ENCODE results near the gene HLF.
"Not testable (repeated sequence)": the region's sequence is repeated elsewhere in the genome, so short reads cannot be mapped to it uniquely, and the experiment has no call there.

Gene HLF

DNA sequence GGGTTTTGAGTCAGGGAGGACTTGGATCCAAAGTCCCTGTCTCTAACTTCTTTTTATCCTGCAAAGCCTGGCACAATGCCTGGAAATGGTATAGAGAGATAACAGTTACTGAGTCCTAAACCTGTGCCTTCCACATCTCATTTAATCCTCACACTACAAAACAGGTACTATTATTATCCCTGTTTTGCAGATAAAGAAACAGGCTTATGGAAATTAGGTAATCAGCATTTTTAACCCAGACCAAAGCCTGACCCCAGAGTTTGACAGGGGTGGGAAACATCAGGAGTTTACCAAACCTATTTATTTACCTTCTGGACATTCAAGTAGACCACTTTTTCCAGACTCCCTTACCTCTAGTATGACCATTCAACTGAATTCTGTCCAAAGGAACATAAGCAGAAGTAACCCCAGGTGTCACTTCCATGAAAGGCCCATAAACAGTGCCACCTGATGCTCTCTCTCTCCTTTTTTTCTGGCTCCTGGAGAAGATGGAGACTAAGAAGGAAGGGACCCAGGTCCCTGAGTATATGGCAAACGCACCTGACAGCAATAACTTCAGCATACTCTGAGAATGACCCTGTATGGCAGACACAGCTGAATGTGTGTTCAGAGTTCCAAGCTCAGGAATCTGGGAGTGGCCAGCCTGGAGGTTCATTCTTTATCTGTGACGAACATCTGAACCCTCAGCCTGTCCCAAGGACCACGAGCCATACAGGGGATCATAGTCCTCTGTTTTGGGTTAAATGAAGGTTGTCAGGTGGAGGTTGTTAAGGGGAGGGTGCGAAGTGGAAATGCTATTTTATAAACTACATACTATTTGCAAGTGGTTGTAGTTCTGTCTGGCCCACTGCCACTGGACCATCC lies 62.7 kb downstream of the HLF start:
- DNase-seq (ENCODE audit: low read depth in 2 of 2, low spot score in 1 of 2) = no peak

DNA sequence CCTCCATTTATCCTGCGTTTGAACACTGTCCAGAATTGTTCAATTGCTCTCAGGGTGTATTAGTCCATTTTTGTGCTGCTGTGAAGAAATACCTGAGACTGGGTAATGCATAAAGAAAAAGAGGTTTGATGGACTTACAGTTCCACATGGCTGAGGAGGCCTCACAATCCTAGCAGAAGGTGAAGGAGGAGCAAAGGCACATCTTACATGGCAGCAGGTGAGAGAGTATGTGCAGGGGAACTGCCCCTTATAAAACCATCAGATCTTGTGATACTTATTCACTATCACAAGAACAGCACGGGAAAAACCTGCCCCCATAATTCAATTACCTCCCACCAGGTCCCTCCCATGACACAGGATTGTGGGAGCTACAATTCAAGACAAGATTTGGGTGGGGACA lies 63.8 kb downstream of the HLF start:
- DNase-seq (ENCODE audit: low read depth in 2 of 2, low spot score in 1 of 2) = not testable (repeated sequence)

DNA sequence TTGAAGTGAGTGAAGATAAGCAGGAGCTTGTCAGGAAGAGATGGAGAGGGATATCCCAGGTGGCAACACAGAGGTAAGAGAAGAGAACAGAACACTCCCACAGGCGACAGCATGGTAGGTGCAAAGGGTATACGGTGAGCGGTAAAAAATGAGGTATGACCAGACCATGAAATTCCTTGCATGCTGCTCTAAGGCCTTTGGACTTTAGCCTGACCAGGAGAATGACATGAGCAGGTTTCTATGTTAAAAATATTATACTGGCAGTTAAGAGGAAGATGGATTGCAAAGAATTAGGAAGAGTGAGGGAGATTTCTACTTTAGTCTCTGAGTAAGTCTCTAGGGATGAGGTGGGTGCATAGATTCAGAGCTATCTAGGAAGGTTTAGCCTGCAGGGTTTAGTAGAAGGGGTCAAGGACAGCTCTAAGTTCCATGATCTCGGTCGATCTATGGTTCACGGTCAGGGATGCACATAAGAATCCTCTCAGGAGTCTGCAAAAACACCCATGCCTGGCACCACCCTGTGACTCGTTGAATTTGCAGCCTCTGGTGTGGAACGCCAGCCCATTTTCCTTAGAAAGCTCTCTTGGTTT lies 65.7 kb downstream of the HLF start:
- no peak for DNase-seq (ENCODE audit: low read depth in 2 of 2, low spot score in 1 of 2)

DNA sequence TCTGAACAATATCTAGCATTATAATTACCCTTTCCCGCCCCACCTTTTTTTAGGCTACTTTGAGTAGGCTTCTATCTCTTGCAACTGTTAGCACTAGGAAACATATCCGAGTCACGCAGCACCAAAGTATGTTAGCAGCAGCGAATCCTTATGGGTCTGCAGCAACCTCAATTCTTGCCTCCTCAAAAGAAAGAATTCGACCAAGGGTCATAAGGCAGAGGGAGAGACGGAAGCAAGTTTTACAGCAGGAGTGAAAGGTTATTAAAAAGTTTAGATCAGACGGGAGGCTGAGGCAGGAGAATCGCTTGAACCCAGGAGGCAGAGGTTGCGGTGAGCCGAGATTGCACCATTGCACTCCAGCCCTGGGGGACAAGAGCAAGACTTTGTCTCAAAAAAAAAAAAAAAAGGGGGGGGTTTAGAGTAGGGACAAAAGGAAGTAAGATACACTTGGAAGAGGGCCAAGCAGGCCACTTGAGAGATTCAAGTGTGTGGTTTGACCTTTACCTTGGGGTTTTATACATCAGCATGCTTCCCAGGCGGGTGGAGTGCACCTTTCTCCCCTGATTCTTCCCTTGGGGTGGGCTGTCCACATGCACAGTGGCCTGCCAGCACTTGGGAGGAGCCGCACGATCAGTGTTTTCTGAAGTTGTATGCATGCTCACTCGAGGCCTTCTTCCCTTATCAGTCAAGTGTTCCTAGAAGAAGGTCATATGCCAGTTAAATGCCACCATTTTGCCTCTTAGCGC lies 67.7 kb downstream of the HLF start:
- DNase-seq (ENCODE audit: low read depth in 2 of 2, low spot score in 1 of 2) = no peak

DNA sequence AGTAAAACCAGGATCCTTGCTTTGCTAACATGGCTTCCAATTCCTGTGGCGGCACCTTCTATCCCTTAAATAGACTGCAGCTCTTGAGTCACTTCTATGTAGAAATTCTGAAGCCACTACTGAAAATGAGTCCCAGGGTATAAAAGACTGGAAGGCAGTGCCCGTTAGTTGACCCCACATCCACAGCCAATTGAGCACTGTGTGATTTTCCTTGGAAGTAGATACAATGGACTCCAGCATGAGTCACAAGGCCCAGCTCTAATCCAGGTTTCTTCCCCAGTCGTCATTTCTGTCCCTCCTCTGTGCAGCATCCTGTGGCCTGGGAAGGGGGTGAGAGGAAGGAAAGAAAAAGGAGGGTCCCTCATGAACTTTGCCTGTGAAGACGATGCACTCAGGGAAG lies 69.5 kb downstream of the HLF start:
- no peak for DNase-seq (ENCODE audit: low read depth in 2 of 2, low spot score in 1 of 2)

DNA sequence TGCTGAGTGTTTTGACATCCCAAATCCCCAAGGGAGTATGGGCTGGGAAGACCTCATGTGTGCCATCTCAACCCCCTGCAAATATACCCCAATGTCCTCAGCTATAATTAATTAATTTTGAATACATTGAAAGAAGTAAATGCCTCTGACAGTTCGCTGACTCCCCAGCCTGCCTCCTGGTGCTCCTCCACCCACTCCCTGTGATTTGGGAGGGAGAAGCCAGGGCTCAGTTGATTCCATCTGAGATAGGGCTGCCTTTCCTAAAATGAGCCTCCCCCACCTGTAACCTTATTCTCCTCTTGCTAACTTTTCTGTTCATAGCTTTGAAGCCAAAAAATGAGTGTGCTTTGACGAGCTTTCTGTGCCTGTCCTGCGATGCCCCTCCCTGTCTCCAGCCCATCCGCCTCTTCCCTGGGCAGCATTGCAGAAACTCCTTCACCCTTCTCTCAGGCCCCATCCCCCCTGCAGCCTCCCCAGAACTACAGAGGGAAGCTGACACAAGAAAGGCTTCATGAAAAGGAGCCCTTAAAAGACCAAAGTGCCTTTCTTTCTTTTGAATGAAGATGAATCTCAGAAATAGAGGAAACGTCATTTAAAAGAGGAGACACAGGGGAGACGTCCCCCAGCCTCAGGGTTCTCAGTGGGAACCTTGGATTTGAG lies 70.3 kb downstream of the HLF start:
- DNase-seq (ENCODE audit: low read depth in 2 of 2, low spot score in 1 of 2) = no peak

DNA sequence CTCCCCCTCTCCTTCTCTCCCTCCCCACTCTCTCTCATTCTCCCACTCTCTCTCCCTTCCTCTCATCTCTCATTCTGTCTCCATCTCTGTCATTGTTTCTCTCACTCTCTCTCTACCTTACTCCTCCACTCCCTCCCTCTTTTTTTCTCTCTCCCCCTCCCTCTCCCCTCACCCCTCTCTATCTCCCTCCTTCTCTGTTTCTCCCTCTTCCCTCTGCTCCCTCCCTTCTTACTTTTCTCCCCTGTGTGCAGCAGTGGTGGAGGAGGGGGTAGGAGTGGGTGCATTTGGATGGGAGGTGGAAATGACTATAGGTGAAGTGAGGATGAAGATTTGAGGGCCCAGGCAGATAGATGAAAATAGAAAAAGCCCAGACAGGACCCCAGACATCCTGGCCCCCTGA lies 70.9 kb downstream of the HLF start:
- no peak for DNase-seq (ENCODE audit: low read depth in 2 of 2, low spot score in 1 of 2)

DNA sequence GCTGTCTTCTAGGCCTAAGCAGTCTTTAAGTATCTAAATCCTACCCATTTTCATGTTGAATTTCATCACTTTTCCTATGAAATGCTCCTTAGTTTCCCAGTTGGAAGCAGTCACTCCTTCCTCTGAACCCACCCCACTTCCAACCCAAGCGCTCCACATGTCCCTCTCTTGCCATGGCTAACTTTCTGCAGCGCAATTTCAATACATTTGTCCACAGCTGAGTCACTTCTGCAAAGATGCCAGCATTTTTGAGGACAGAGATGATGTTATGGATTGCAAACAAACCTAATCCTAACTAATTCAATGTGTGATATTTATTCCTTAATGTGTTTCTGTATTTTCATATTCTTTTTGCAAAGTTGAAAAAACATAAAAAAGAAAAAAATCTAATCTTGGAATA lies 71.7 kb downstream of the HLF start:
- DNase-seq (ENCODE audit: low read depth in 2 of 2, low spot score in 1 of 2) = no peak

DNA sequence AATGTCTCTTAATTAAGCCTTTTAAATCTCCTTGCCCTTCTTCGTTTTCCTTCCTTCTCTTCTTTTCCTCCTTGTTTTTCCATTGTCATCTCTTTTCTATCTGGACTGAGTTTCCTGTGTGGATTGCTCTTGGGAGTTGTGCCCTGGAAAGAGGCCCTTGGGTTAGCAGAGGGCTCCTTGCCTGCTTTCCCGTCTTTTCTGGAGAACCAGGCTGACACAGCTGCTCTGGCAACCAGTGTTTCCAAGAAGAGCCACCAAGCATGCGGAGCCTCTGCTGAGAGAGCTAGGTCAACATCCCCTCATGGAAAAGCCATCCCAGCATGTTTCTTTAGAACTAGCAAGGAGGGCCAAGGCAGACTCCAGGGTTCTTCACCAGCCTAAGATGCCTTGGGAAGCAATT lies 75.4 kb downstream of the HLF start:
- DNase-seq (ENCODE audit: low read depth in 2 of 2, low spot score in 1 of 2) = no peak

DNA sequence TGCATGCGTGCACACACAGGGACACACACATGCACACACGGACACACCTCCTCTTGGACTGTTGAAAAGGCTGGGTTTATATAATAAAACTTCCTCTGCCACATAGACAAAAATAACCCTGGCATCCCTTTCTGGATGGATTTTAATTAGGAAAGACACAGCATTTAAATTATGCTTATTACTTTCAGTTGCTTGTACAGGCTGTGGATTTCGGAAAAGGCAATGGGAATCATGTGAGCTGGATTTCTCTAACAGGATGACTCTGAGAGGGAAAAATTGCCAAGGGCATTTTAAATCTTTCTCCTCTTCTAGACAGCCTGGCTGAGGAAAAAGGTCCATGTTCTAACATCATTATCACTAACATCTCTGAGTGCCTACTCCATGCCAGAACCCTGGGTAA lies 75.9 kb downstream of the HLF start:
- DNase-seq (ENCODE audit: low read depth in 2 of 2, low spot score in 1 of 2) = no peak

DNA sequence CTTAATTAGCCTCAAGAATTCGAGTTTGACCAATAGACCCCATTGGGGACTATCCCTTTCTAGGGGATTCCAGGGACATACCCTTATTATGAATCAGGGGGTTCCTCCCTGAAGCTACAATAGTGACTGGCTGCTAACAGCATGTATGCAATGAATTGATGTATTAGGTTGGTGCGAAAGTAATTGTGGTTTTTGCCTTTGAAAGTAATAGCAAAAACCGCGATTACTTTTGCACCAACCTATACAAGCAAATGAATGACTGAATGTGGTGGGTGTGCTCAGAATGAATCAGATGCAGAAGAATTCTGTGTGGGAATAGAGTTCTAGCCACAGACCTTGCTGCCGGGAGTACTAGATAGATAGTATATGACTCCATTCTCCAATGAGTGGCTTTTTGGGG lies 76.7 kb downstream of the HLF start:
- DNase-seq (ENCODE audit: low read depth in 2 of 2, low spot score in 1 of 2) = no peak

DNA sequence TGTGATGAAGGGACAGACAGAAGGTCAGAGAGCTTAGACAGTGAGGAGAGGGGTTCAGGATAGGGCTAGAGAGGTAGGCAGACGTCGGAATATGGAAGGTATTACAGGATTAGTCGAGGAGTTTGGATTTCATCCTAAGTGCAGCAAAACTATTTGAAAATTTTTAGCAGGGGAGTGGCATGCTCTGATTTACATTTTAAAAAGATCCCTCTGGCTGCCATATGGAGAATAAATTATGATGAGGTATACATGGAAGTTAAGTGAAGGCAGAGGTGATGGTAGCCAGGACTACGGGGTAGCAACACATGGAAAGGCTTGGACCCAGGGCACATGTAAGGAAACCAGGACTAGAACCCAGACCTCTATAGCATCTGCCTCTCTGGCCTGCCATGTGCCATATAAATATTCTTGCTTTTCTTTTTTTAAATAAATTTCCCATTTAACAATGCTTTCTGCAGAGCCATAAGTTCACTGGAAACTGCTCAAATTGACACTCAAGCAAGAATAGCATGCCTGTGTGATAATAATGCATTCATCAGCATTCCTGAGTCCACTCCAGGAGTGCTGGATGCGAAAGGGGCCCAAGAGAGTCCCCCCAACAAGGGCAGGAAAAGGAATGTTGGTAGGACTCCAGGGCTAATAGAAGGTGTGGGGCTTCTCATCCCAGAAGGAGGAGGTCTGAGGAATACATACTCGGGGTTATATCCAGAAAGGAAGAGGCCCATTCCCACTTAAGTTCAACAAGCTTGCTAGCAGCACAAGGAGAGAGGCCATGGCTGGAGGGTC lies 78.2 kb downstream of the HLF start:
- DNase-seq (ENCODE audit: low read depth in 2 of 2, low spot score in 1 of 2) = no peak

DNA sequence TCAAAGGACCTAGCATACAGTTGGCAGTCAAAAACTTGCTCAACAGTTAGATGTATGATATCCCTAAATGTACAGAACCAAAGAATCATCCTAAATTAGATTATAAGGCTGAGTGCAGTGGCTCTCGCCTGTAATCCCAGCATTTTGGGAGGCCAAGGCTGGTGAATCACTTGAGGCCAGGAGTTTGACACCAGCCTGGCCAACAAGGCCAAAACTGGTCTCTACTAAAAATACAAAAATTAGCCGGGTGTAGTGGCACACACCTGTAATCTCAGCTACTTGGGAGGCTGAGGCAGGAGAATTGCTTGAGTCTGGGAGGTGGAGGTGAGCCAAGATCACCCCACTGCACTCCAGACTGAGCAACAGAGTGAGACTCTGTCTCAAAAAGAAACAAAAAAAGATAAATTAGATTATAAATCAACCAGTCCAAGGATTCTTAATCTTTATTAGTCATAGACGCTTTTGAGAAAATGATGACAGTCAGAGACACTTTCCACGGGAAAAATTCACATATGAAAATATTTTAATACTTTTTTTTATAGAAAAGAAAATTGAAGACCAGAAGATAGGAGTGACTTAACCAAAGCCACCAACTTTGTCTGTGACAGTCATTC lies 79.2 kb downstream of the HLF start:
- no peak for DNase-seq (ENCODE audit: low read depth in 2 of 2, low spot score in 1 of 2)

DNA sequence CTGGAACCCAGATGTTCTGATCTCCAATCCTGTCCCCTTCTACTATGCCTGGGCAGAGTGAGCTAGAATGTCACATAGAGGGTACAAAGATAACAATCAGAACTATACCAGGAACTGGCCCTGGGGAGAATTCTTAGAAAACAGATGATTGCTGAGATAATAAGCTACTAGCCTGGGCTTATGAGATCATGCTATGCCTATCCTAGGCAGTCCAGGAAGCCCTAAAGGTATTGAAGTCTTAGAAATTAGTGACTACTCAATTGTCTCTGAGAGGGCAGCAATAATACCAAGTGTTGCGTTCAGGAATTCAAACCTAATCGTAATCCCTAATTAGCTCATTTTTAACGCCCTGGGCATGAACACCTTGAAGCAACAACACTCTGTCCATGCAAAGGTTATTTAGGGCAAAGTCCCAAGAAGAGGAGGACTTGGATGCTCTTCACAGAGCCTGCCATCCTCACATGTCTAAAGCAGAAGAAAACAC lies 79.8 kb downstream of the HLF start:
- DNase-seq (ENCODE audit: low read depth in 2 of 2, low spot score in 1 of 2) = no peak

DNA sequence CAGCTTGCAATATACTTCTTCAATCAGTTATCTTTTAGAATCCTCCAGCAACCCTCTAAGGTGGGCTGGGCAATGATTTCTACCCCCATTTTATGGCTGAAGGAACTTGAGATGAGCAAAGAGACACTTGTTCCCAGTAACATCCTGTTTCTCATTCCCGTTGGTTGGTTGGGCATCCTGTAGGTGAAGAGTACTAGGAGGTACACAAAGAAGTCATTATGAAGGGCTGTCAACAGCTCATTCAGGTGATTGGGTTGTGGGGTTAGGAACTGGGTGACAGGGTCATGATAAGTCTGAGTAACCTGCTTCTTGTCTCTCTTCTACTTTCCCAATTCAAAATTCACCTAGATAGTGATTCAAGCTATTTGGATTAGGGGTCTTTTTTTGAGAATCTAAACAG lies 80.4 kb downstream of the HLF start:
- DNase-seq (ENCODE audit: low read depth in 2 of 2, low spot score in 1 of 2) = no peak

DNA sequence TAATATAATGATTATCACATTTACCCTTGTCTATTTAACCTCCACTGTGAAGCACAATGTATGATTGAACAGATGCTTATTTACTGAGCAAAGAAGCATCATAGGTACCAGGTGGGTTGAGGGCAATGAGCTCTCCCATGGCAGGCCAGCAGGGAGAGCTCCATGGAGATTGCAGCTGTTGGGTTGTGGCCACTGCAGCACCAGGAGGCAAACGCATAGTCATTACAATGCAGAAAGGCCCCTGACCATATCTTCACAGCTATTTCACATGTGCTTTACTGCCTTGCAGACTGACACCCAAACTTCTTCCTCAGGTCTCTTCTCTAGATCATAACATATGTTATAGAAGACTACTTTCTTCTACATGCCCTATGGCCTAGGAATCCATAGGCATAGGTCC lies 81.9 kb downstream of the HLF start:
- no peak for DNase-seq (ENCODE audit: low read depth in 2 of 2, low spot score in 1 of 2)

DNA sequence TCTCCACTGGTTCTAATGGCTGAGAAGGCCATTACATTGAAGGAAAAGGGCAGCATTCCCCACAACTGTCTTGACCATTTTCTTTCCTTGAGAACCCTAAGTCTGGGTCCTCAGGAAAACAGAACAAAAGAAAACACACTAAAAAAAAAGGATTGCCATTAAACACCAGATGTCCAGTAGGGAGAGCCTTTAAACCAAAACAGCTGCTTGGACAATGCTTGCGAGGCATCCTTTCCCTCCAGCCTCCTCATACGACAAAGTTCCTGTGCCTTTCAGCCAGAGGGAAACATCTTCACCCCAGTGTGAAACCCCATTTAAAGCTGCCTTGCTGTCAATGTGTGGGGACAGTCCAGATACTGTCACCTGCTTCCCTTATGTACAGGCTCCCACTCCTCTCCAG lies 82.6 kb downstream of the HLF start:
- DNase-seq (ENCODE audit: low read depth in 2 of 2, low spot score in 1 of 2) = no peak

DNA sequence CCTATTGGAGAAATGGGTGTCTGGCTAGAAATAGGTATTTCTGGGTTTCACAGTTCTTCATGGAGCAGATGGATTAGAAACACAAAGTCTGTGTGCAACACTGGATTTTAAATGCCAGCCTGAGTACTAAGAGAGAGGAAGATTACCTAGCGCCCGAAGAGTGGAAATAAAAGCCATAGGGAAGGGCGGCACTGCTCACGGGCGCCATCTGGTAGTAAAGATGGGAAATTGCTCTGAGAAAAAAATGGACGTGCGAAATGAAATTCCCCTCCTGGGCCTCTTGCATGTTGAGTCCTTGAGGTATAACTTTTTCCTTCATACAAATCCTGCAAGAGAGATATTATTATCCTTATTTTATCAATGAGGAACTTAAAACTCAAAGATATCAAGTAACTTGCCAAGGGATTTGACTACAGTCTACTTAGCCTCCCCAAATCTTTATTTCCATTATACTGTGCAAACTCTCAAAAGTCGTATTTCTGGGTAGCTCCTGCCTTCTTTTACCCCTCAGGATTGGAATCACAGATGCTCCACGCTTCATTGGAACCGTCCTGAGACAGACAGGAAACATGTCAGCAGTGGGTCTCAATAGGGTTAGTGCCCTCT lies 84.1 kb downstream of the HLF start:
- DNase-seq (ENCODE audit: low read depth in 2 of 2, low spot score in 1 of 2) = no peak

DNA sequence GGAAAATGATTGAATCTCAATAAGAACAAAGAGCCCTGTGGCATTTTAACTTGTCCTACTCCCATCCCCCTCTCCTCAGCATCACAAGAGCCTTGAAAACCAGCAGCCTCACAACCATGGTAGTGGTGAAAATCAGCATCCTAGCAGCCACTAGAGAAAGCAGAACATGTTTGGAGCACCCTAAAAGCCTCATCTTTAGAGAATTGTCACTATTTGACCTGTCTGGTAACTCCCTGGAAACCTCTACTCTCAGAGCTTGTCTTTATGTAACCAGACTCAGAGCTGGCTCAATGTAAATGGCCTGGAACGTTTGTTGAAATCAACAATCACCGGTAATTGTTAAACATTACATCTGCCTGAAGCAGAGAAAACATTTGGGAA lies 86.1 kb downstream of the HLF start:
- no peak for DNase-seq (ENCODE audit: low read depth in 2 of 2, low spot score in 1 of 2)

DNA sequence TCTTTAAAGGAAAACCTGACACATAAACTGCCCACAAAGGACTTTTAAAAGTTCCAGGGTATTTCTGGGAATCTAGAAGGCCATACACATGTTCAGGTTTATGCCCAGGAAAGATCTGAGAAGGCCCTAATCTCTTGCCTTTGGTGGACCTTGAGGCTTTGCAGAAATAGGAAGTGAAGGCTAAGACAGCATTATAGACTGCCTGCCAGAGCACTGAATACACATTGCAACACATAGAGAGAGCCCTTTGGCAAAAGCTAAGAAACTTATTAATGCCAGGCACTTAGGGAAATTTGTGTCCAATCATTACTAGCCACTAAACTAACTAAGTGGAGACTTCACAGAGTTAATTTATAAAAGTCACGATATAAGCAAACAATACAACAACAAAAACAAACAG lies 86.5 kb downstream of the HLF start:
- no peak for DNase-seq (ENCODE audit: low read depth in 2 of 2, low spot score in 1 of 2)
